C4-2B (cell line): ENCODE results near the gene COX4I1.

ENCODE experiments used
- H3K27ac ChIP-seq: fragments of 450-650 bp; 2 replicates; pipeline ENCODE4 v1.5.1; 2017
- CTCF ChIP-seq: fragments of 450-650 bp; conservative IDR thresholded peaks from 2 replicates; pipeline ENCODE4 v1.5.1; 2017; ENCODE audit warnings: mild to moderate bottlenecking
- ZFX ChIP-seq: fragments of 450-650 bp; IDR thresholded peaks from 2 replicates; pipeline ENCODE4 v1.6.1; 2017

COX4I1 gene

GRCh38 chr16:85844169-85844481, 44.6 kb downstream of the COX4I1 start:
- no peak overlapping the region for H3K27ac ChIP-seq
- no peak for TF ChIP-seq CTCF
- TF ChIP-seq ZFX, result no peak

GRCh38 chr16:85844786-85845185, 45.3 kb downstream of the COX4I1 start:
- no peak overlapping the region for H3K27ac ChIP-seq

GRCh38 chr16:85845266-85845665, 45.8 kb downstream of the COX4I1 start:
- no peak overlapping the region for H3K27ac ChIP-seq
- no peak for TF ChIP-seq CTCF

More at GRCh38 chr16:85844786-85845185, 45.3 kb downstream of the COX4I1 start:
- TF ChIP-seq ZFX, result no peak
- TF ChIP-seq CTCF, result no peak

- H3K27ac ChIP-seq, result no peak overlapping the region
- TF ChIP-seq ZFX (no peak), CTCF (no peak)
These were observed 47.0 kb downstream of the COX4I1 start for GRCh38 chr16:85846461-85846860.

GRCh38 chr16:85847036-85847435, 47.5 kb downstream of the COX4I1 start:
- TF ChIP-seq CTCF, result no peak
- no peak for TF ChIP-seq ZFX
- H3K27ac ChIP-seq, result no peak overlapping the region

- no peak overlapping the region for H3K27ac ChIP-seq
- TF ChIP-seq ZFX, result no peak
- TF ChIP-seq CTCF, result no peak
These were observed 48.4 kb downstream of the COX4I1 start for GRCh38 chr16:85847681-85848601.

- H3K27ac ChIP-seq, result no peak overlapping the region
- TF ChIP-seq ZFX, result no peak
- no peak for TF ChIP-seq CTCF
These were observed 49.5 kb downstream of the COX4I1 start for GRCh38 chr16:85848986-85849385.
